ENCODE measurements around the gene BMF.

DNA sequence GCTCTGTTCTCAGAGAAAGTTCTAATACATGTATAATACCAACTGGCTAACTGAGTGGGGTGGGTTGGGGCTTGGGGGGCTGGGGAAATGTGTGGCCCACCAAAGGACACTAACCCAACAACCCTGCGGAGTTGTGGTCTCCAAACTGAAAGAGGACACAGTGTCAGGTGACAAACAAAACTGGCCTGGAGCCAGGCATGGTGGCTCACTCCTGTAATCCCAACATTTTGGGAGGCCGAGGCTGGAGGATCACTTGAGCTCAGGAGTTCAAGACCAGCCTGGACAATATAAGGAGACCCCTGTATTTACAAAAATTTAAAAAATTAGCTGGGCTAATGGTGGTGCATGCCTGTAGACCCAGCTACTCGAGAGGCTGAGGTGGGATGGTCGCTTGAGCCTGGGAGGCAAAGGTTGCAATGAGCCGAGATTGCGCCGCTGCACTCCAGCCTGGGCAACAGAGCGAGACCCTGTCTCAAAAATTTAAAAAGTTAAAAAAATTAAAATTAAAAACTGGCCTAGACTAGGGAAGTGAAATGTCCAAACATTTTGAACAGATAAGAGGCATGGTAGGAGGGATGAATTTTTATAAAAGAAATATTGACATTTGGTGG lies 38.0 kb downstream of the BMF start:
- TF ChIP-seq, protein P1, sequence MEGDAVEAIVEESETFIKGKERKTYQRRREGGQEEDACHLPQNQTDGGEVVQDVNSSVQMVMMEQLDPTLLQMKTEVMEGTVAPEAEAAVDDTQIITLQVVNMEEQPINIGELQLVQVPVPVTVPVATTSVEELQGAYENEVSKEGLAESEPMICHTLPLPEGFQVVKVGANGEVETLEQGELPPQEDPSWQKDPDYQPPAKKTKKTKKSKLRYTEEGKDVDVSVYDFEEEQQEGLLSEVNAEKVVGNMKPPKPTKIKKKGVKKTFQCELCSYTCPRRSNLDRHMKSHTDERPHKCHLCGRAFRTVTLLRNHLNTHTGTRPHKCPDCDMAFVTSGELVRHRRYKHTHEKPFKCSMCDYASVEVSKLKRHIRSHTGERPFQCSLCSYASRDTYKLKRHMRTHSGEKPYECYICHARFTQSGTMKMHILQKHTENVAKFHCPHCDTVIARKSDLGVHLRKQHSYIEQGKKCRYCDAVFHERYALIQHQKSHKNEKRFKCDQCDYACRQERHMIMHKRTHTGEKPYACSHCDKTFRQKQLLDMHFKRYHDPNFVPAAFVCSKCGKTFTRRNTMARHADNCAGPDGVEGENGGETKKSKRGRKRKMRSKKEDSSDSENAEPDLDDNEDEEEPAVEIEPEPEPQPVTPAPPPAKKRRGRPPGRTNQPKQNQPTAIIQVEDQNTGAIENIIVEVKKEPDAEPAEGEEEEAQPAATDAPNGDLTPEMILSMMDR (IDR thresholded peaks at IDR 0.05): no peak
- TF ChIP-seq POLR2A (IDR thresholded peaks at IDR 0.05; ENCODE audit: low read depth) (no peak), POLR2AphosphoS5 (IDR thresholded peaks at IDR 0.05) (no peak)
